ENCODE data around the gene TEX48.

- TF ChIP-seq CTCF (conservative IDR thresholded peaks at IDR 0.05; ENCODE audit: low read depth, low read length) (no peak), EZH2phosphoT487 (IDR thresholded peaks at IDR 0.05; ENCODE audit: borderline replicate concordance, low read length) (no peak)
These were observed 12.2 kb upstream of the TEX48 start for GRCh38 chr9:114694146-114694545.

All from PC-3 (cell line).